Spleen (tissue), 7 donors: ENCODE measurements around the gene AMN.

ENCODE experiments used
- POLR2AphosphoS5 ChIP-seq, 3 donors: sonication (generic); formaldehyde crosslinking; IDR thresholded peaks; one replicate each; pipeline ENCODE4 v1.5.1; 2017; ENCODE audit warnings: antibody characterized with exemption in 3 of 3
- TF ChIP-seq, protein P1 (sequence below), 11 experiments: fragments of 200-600 bp in 7 of 11; fragments of 450-650 bp in 4 of 11; sonication (generic) in 4 of 11; IDR thresholded peaks in 8 of 11; conservative IDR thresholded peaks in 3 of 11; 1 replicate in 7 of 11; 2 replicates in 4 of 11; pipeline versions ENCODE4 v1.4.0 to v1.8.0; 2016 to 2021; ENCODE audit warnings: antibody characterized with exemption in 11 of 11, inconsistent platforms in 4 of 11, mild to moderate bottlenecking in 1 of 11
- donor health status: DM: no; HTN: no; CAD: no; lungs with moderate emphysema.
- donor health status: DM: no; HTN: no; CAD: no.
- donor health status: DM: no; HTN: no; CAD: no.

GRCh38 chr14:102949062-102949800 lies 26.8 kb downstream of the AMN start:
- peak; percentile 47 to 74 (median 71) for TF ChIP-seq POLR2AphosphoS5 (IDR thresholded peaks at IDR 0.05)
- TF ChIP-seq, protein P1, sequence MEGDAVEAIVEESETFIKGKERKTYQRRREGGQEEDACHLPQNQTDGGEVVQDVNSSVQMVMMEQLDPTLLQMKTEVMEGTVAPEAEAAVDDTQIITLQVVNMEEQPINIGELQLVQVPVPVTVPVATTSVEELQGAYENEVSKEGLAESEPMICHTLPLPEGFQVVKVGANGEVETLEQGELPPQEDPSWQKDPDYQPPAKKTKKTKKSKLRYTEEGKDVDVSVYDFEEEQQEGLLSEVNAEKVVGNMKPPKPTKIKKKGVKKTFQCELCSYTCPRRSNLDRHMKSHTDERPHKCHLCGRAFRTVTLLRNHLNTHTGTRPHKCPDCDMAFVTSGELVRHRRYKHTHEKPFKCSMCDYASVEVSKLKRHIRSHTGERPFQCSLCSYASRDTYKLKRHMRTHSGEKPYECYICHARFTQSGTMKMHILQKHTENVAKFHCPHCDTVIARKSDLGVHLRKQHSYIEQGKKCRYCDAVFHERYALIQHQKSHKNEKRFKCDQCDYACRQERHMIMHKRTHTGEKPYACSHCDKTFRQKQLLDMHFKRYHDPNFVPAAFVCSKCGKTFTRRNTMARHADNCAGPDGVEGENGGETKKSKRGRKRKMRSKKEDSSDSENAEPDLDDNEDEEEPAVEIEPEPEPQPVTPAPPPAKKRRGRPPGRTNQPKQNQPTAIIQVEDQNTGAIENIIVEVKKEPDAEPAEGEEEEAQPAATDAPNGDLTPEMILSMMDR (IDR thresholded peaks at IDR 0.05 in 8 of 11, conservative IDR thresholded peaks at IDR 0.05 in 3 of 11): no peak
